ENCODE data around the gene U2SURP. TPM values are rescaled to one million over a fixed set of nuclear protein-coding genes. Genes with fewer than 3 reads are reported as not detected.

Gene U2SURP
- total RNA-seq, 1 experiment from 2014 or later = 132 TPM

DNA sequence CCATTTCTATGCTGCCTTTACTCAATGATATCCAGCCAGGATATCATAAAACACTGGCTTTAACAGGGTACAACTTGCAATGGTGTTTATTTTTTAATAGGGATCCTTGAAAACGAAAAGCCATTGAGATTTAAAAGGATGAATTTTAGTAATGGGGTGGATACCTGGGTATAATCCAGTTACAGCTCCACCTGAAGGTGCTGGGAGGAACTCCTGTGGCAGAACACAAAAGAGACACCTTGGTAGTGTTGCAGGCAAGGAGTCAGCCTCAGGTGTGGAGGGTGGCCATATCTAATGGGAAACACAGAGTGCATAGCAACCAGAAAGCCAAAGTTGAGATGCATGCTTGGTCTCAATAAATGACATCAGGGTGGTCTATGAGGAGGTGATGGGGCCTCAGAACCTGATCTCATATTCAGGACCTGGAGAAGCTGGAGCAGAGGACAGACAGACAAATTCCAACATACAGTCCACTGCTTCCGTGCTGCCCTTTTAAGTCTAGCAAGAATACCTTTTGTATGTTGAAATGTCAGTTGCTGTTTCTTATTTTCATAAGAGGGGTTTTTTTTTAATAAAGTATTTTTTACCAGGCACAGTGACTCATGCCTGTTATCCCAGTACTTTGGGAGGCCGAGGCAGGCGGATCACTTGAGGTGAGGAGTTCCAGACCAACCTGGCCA lies 25.9 kb upstream of the U2SURP start:
- H3K27ac ChIP-seq (ENCODE audit: low read depth, low read length) = no peak overlapping the region
- TF ChIP-seq EZH2 (IDR thresholded peaks at IDR 0.05) (no peak), YY1 (IDR thresholded peaks at IDR 0.05; ENCODE audit: extremely low read depth, insufficient replicate concordance, low read depth, low read length) (no peak), ZNF274 (IDR thresholded peaks at IDR 0.05; ENCODE audit: low read depth, low read length) (no peak), SRF (IDR thresholded peaks at IDR 0.05; ENCODE audit: low read depth) (no peak), RAD21 (IDR thresholded peaks at IDR 0.05; ENCODE audit: low read depth) (peak; percentile 31; the same call in 1 of the 2 replicates), CBX3 (IDR thresholded peaks at IDR 0.05; ENCODE audit: low read depth) (no peak), EZH2phosphoT487 (IDR thresholded peaks at IDR 0.05; ENCODE audit: borderline replicate concordance) (no peak), ELF1 (IDR thresholded peaks at IDR 0.05; ENCODE audit: borderline replicate concordance, low read depth) (no peak)
- TF ChIP-seq, protein P1, sequence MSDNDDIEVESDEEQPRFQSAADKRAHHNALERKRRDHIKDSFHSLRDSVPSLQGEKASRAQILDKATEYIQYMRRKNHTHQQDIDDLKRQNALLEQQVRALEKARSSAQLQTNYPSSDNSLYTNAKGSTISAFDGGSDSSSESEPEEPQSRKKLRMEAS (IDR thresholded peaks at IDR 0.05) = no peak
- TF ChIP-seq, protein P2, sequence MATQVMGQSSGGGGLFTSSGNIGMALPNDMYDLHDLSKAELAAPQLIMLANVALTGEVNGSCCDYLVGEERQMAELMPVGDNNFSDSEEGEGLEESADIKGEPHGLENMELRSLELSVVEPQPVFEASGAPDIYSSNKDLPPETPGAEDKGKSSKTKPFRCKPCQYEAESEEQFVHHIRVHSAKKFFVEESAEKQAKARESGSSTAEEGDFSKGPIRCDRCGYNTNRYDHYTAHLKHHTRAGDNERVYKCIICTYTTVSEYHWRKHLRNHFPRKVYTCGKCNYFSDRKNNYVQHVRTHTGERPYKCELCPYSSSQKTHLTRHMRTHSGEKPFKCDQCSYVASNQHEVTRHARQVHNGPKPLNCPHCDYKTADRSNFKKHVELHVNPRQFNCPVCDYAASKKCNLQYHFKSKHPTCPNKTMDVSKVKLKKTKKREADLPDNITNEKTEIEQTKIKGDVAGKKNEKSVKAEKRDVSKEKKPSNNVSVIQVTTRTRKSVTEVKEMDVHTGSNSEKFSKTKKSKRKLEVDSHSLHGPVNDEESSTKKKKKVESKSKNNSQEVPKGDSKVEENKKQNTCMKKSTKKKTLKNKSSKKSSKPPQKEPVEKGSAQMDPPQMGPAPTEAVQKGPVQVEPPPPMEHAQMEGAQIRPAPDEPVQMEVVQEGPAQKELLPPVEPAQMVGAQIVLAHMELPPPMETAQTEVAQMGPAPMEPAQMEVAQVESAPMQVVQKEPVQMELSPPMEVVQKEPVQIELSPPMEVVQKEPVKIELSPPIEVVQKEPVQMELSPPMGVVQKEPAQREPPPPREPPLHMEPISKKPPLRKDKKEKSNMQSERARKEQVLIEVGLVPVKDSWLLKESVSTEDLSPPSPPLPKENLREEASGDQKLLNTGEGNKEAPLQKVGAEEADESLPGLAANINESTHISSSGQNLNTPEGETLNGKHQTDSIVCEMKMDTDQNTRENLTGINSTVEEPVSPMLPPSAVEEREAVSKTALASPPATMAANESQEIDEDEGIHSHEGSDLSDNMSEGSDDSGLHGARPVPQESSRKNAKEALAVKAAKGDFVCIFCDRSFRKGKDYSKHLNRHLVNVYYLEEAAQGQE (IDR thresholded peaks at IDR 0.05; ENCODE audit: low read depth) = no peak
- TF ChIP-seq, protein P3, sequence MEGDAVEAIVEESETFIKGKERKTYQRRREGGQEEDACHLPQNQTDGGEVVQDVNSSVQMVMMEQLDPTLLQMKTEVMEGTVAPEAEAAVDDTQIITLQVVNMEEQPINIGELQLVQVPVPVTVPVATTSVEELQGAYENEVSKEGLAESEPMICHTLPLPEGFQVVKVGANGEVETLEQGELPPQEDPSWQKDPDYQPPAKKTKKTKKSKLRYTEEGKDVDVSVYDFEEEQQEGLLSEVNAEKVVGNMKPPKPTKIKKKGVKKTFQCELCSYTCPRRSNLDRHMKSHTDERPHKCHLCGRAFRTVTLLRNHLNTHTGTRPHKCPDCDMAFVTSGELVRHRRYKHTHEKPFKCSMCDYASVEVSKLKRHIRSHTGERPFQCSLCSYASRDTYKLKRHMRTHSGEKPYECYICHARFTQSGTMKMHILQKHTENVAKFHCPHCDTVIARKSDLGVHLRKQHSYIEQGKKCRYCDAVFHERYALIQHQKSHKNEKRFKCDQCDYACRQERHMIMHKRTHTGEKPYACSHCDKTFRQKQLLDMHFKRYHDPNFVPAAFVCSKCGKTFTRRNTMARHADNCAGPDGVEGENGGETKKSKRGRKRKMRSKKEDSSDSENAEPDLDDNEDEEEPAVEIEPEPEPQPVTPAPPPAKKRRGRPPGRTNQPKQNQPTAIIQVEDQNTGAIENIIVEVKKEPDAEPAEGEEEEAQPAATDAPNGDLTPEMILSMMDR (IDR thresholded peaks at IDR 0.05 in 2 of 3, conservative IDR thresholded peaks at IDR 0.05 in 1 of 3; ENCODE audit: borderline replicate concordance in 1 of 3, insufficient read depth in 1 of 3, low read depth in 2 of 3, low read length in 2 of 3) = peak; percentile 12 to 71 (median 66); a peak in 4 of 6 replicates
- no peaks in the 10 kb centered on the region for H3K9me3 ChIP-seq (ENCODE audit: control insufficient read depth in 1 of 2, insufficient read depth in 1 of 2, low read depth in 1 of 2, low read length in 2 of 2)
- BruUV-seq (replicated peaks) = no TSS peak
- ATAC-seq = peak; percentile 82
- ChIA-PET CTCF (interaction anchor here (1.3 to 2.1 kb wide), 4 partner anchors 9 to 147 kb away, joined by 5 to 9 read pairs (median 8); no protein-coding TSS in a partner anchor), POLR2A (interaction anchor here (0.6 kb wide), 1 partner anchor 26 kb away, joined by 3 read pairs; the partner anchor contains the start of gene U2SURP), RAD21 (ENCODE audit: low non-redundant PET in 1 of 2, low total read pairs in 2 of 2, uncharacterized antibody in 2 of 2, unreplicated experiment in 2 of 2) (interaction anchor here in 1 of 2 experiments (2.1 kb wide), 1 partner anchor 147 kb away, joined by 7 read pairs; no protein-coding TSS in a partner anchor)
- no peak overlapping the region for H3K4me2 ChIP-seq (ENCODE audit: low read length)
- H3K4me1 ChIP-seq (ENCODE audit: control insufficient read depth in 1 of 2, insufficient read depth in 2 of 2, low read length in 2 of 2) = peaks cover 3 to 20% of the 10 kb centered on the region in 2 experiments; a peak in 3 of 4 replicates
- DNase-seq (ENCODE audit: low read depth, low spot score) = no peak
- intact Hi-C loops (cut with micrococcal nuclease) = no loop called here
- H3K4me3 ChIP-seq (replicated peaks in 1 of 2; ENCODE audit: low read depth in 1 of 2, low read length in 2 of 2) = no peak overlapping the region
- no peaks in the 10 kb centered on the region for H3K27me3 ChIP-seq (ENCODE audit: insufficient read depth, low read length)
- H3K9me2 ChIP-seq (ENCODE audit: insufficient read depth) = no peaks in the 10 kb centered on the region
- H4K20me1 ChIP-seq (ENCODE audit: insufficient read depth) = no peaks in the 10 kb centered on the region
- H3K36me3 ChIP-seq (ENCODE audit: control insufficient read depth in 1 of 2, insufficient read depth in 2 of 2, low read length in 2 of 2) = no peaks in the 10 kb centered on the region
- no peak overlapping the region for H3K9ac ChIP-seq (ENCODE audit: low read length)
- no peaks in the 10 kb centered on the region for H3K79me2 ChIP-seq (ENCODE audit: insufficient read depth, low read length)
- peak overlapping the region; percentile 79 for H2AFZ ChIP-seq (ENCODE audit: low read depth, low read length, poor library complexity, severe bottlenecking)

All from HCT116 (cell line).